H4 (cell line): ENCODE measurements around the gene CHTF18. TPM values are rescaled to one million over a fixed set of nuclear protein-coding genes. Genes with fewer than 3 reads are reported as not detected.
"Not testable (repeated sequence)": the region's sequence is repeated elsewhere in the genome, so short reads cannot be mapped to it uniquely, and the experiment has no call there.

ENCODE experiments used
- DNase-seq: peaks from one replicate; pipeline ENCODE4 v3.0.0-alpha.2; 2015; ENCODE audit warnings: low spot score
- total RNA-seq: library from RNA; depleted of rRNA; stranded (reverse); fragments of >200 nt; shearing (Covaris generic); gene quantifications from 2 replicates; pipeline ENCODE4 v1.2.3, GENCODE V29; 2014

The CHTF18 gene
- total RNA-seq, 1 experiment from 2014 or later, result 7.9 TPM

DNA sequence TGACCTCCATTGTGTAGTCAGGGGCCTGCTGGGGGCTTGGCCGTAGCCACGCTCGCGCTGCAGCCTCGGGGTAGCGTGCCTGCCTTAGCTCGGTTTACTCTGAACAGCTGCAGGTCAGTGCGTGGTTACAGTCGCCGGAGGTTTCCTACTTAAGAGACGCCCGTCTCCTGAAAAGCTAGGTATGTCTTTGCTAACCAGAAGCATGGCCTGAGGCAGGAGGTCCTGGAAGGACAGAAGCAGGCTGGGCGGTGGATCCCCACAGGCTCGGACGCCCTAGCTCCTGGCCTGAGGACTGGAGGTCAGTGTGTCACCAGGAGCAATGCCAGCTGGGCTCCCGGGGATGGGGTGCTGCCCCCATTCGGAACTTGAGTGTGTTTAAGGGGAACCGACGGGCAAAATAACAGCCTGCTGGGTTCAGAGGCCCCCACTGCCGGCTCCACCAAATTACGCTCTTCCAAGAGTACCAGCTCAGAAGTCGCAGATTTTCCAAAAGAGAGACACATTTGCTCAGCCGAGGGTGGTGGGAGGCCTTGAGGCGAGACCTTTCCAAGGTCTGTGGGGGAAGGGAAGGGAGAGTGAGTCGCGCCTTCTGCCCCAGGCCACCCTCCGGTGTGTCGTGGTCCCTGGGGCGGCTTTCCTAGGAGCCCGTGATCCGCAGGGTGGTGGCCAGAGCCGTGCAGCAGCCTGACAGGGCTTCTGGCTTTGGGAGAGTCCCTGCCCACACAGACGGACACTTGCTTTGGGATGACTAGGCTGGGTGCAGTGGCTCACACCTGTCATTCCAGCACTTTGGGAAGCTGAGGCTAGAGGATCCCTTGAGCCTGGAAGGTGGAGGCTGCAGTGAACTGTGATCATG is 16.0 kb downstream of the CHTF18 start:
- DNase-seq, result no peak

- no peak for DNase-seq
Measured at GRCh38 chr16:805474-805873, 17.1 kb downstream of the CHTF18 start.

DNA sequence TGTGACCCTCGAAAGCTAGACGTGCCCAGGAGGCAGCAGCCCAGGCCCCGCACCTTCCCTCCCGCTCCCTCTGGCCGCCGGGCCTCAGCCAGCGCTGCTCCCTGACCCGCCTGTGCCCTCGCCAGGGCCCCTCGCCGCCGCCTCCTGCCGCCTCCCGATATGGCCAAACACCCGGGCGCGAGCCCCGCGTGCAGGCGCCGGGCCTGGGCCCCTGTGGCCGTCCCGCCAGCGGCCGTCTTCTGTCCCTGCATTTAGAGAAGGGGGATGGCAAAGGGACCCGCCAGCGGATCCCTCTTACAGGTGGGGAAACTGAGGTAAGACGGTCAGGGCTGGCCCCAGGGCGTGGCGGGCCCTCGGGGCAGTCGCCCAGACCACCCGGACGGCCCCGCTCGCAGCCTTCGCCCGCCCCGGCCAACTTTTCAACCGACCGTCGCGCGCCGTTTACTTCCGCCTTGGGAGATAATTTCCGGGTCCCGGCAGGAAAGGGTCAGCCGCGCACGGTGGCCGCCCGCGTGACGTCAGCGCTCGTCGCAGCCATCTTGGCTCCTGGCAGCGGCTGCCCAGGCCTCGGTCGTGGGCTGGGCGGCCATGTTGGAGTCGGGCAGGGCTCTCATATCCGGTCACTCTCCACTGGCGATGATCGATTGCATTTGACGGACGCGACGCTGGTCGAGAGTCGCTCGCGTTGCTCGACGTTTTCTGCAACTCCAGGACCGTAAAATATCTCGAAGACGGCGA is 19.1 kb downstream of the CHTF18 start:
- DNase-seq, result peak; percentile 94

DNA sequence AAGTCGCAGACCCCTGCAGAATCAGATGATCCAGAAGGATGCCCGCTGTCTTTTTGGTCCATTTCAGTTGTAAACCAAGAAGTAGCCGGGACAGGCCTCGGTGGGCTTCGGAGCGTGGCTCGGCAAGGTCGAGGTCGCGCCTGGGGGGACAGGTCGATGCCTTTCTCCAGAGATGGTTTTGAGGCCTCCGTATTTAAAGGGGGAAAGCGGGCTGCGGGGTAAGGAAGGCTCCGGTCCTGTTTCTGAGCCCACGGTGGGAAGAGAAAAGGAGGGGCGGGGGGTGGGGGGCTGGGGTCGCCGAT is 19.6 kb downstream of the CHTF18 start:
- DNase-seq, result no peak

DNA sequence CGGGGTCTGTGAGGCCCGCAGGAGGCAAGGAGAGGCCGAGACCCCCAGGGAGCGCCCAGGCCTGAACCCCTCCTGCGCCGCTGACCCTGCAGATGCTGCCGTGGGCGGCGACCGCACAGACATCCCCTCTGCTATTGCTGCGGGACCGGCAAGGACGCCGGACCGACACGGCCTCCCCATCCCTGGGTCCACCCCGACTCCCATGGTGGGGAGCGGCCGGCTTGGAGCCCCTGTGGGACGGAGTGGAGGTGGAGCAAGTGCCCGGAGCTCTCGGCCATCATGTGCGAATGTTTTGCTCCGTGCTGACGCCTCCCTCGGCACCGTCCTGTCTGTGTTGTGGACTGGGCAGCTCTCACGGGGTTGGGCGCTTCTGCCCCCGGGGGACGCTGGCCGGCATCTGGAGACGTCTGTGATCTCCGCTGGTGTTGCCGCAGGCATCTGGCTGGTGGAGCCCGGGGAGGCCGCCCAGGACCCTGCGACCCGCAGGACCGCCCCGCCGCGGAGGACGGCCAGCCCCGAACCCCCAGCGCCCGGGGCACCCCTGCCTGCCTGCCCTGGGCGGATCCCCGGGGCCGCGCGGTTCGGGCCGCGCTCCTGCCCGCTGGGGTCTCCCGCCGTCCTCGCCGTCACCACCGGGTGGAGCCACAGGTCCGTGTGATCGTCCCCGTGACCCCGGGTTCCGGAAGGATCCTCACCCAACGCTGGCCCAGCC is 24.9 kb downstream of the CHTF18 start:
- no peak for DNase-seq

GRCh38 chr16:813916-814412 is 25.5 kb downstream of the CHTF18 start:
- DNase-seq, result no peak

DNA sequence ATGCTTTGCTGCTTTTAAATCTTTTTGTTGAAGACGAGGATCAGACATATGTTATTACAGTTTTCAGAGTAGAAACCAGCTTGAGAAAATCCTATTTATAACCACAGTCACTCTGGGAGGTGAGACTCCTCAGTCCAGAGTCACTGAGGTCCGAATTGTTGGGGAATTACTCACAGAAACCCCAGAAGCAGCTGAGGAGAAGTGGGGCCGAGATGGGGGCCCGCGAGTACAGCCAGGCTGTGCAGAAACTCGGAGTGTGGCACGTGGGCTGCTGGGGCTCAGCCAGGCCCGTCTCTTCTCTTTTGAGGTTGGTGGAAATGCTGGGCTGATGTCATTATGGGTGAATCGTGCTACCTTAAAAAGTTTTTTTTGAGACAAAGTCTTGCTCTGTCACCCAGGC is 26.6 kb downstream of the CHTF18 start:
- DNase-seq, result no peak

- DNase-seq, result no peak
Measured at GRCh38 chr16:815861-816260, 27.4 kb downstream of the CHTF18 start.

DNA sequence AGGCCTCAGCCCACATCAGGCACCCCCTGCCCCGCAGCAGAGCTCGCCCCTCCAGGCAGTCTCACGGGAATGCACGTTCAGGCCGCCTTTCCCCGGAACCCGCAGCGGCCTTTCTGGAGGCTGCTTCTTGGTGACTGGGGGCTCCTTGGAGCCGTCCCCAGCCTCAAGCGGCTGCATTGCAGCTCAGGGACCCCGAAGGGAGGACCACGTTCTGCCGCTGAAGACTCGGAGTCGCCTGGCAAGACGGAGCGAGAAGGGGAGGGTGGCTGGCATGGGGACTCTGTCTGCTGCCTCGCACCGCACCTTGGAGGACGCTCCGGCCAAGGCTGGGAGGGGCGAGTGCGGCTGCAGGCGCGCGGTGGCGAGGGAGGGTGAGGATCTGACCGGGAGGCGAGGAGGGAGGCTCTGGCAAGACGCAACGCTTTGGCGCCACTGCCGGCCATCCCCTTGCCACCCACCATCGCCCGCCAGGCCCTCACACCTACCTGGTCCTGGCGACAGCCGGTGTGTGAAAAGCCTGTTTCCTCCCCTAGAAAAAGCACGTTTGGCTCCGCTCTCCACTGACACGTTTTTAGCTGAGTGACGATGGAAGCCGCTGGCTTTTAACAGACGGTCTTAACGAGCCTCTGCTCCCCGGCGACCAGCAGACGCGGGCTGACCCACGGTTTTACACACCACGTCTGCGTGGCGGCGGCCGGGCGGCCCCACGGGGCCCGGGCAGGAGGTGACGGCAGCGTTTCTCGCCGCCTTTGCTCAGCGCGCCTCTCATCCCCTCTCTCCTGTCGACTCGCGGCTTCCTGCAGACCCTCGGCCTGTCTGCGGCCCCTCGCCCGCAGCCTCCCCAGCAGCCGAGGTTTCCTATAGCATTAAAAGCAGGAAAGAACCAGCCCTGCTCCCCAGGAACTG is 28.8 kb downstream of the CHTF18 start:
- DNase-seq, result no peak

- no peak for DNase-seq
Measured at GRCh38 chr16:818132-818531, 29.7 kb downstream of the CHTF18 start.

DNA sequence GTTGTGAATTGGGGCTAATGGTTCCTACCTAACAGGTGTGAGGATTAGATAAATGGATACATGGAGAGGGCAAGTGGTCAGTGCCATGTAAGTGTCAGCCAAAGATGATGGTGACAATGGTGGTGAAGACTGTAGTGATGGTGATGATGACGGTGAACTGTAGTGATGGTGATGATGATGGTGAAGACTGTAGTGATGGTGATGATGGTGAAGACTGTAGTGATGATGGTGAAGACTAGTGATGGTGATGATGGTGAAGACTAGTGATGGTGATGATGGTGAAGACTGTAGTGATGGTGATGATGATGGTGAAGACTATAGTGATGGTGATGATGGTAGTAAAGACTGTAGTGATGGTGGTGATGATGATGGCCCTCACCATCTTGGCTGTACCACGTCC is 30.2 kb downstream of the CHTF18 start:
- no peak for DNase-seq

- no peak for DNase-seq
Measured at GRCh38 chr16:819336-820043, 31.1 kb downstream of the CHTF18 start.

DNA sequence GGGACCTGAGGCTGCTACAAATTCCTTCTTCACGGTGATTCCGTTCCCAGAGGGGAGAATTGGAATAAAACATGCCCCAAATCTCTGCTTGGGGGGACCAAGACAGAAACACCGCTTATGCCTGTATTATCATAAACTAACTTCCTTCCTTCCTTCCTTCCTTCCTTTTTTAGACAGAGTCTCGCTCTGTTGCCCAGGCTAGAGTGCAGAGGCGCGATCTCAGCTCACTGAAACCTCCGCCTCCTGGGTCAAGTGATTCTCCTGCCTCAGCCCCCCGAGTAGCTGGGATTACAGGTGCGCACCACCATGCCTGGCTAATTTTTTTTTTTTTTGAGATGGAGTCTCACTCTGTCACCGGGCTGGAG is 31.6 kb downstream of the CHTF18 start:
- not testable (repeated sequence) for DNase-seq

DNA sequence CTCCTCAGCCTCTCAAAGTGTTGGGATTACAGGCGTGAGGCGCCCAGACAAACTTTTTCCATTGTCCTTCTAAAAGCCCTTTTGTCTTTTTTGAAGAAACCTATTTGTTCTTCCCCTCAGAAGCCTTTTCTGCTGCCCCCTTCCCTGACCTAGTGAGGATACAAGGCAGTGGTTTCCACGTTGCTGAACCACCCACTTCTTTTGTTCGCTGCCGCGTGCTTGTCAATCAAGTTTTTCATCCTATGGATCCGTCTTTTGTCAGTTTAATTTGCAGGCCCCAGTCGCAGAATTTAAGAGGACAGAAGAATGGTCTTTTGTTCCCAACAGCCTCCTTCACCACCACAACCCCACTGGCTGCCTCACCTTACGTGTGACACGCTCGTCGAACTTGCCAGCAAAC is 32.3 kb downstream of the CHTF18 start:
- DNase-seq, result no peak

DNA sequence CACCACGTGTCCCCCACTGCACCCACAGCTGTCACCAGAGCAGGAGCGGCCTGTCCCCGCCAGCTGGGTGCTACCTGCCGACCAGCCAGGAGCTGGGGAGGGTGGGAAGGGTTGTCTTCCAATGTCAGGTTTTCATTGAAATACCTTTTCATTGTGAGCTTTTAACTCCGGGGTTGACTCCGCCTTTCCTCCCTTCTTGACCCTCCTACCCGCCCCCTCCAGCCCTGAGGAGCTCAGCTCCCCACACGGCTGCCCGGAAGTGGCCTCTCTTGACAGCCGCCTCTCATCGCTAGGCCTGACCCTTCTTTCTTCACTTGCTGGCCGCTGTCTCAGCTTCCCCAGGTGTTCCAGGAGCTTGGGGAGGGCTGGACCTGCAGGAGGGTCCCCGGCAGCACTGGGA is 33.3 kb downstream of the CHTF18 start:
- no peak for DNase-seq

- no peak for DNase-seq
Measured at GRCh38 chr16:822174-822908, 33.9 kb downstream of the CHTF18 start.

DNA sequence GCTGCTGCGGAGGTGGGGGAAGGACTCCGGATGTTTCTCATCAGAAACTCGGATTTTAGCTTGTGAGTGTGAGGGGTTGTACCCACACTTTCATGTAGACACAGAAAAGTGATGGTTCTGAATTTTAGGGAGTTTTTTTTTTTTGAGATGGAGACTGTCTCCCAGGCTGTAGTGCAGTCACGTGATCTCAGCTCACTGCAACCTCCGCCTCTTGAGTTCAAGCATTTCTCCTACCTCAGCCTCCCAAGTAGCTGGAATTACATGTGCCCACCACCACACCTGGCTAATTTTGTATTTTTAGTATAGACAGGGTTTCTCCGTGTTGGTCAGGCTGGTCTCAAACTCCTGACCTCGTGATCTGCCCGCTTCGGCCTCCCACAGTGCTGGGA is 34.5 kb downstream of the CHTF18 start:
- no peak for DNase-seq

GRCh38 chr16:824194-824593 is 35.8 kb downstream of the CHTF18 start:
- DNase-seq, result no peak

DNA sequence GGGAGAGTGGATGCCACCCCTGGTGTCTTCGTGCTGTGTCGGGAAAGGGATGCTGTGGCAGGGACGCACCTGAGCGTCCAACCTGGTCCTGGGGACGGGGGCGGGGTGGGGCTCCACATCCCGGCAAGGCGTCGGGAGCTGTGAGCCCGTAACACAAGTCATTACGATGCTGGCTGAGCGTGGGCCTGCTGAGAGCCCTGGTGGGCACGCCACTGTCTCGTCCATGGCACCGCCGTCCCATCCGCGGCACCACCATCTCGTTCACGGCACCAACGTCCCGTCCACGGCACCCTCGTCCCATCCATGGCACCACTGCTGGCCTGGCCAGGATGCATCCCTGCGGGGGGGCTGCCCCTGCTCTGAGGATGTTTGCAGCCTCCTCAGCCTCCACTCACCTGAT is 36.2 kb downstream of the CHTF18 start:
- DNase-seq, result no peak

DNA sequence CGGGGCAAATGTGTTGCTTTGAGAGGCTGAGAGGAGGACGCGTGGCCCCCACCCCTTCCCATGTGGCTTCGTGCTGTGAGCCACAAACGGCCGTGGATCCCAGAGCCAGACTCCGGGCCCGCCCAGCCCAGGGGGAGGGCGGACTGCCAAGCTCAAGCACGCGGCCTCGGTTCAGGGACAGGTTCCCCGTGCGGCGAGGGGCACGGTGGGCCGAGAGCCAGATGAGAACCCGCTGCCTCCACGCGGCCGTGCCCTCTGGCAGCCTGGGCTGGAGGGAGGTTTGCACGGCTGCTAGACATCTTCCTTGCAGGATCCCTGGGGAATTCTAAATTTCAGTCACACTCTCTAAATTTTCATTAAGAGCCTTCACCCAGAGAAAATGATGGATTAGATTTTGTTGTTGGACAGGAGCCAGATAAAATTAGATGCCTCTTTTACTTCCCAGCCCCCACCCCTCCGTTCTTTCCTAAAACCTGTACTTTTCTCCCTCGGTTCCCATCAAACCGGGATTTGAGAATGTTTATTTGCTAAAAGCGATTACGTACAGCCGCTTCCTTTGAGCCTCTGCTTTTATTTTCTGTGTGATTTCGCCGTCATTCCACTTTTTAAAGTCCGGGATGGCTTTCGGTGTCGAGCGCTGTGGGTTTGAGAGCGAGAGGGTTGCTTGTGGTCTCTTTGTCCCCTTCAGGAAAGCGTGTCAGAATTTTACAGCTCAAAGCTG is 37.1 kb downstream of the CHTF18 start:
- no peak for DNase-seq
